ENCODE measurements around the gene RPL35. TPM values are rescaled to one million over a fixed set of nuclear protein-coding genes. Genes with fewer than 3 reads are reported as not detected.
A peak's percentile ranks its signal among the peaks of the same experiment; 100 is the strongest.

Gene RPL35
- total and polyA plus RNA-seq, 10 of the 15 experiments (the other 5 are each of a cell fraction or from before 2014, with no cell fraction given) = 2,572 to 6,300 (median 3,864) TPM

GRCh38 chr9:124869986-124870560 lies 8.3 kb upstream of the RPL35 start (continued):
- TF ChIP-seq ATF7 (IDR thresholded peaks at IDR 0.05; ENCODE audit: low read depth) (peak; percentile 46; the same call in 1 of the 2 replicates), GATAD2B (conservative IDR thresholded peaks at IDR 0.05; ENCODE audit: low read depth) (0 out of 2 replicates have a peak, but pooled peaks have one; percentile 28), STAT1 (conservative IDR thresholded peaks at IDR 0.05) (no peak), DPF2 (IDR thresholded peaks at IDR 0.05) (no peak), ELK1 (IDR thresholded peaks at IDR 0.05; ENCODE audit: low read depth, low read length) (0 out of 2 replicates have a peak, but pooled peaks have one; percentile 52), POLR2A (IDR thresholded peaks at IDR 0.05; ENCODE audit: low read depth, low read length) (peak; percentile 77), CBX5 (IDR thresholded peaks at IDR 0.05; ENCODE audit: low read depth) (no peak), TCF12 (IDR thresholded peaks at IDR 0.05; ENCODE audit: low read depth, low read length) (peak; percentile 80), ZNF207 (IDR thresholded peaks at IDR 0.05; ENCODE audit: borderline replicate concordance) (no peak), POLR2AphosphoS2 (IDR thresholded peaks at IDR 0.05; ENCODE audit: low read depth, low read length) (0 out of 2 replicates have a peak, but pooled peaks have one; percentile 7), MEF2A (IDR thresholded peaks at IDR 0.05; ENCODE audit: insufficient read depth, low read depth, low read length) (peak; percentile 91), NR2C1 (IDR thresholded peaks at IDR 0.05) (peak; percentile 62; the same call in 1 of the 2 replicates), RELB (IDR thresholded peaks at IDR 0.05; ENCODE audit: low read depth) (no peak; the same call in 1 of the 2 replicates), BACH1 (IDR thresholded peaks at IDR 0.05; ENCODE audit: borderline replicate concordance) (no peak), RELA (IDR thresholded peaks at IDR 0.05; ENCODE audit: borderline replicate concordance, partially characterized antibody) (no peak), MTA3 (IDR thresholded peaks at IDR 0.05; ENCODE audit: borderline replicate concordance, low read length) (no peak), HCFC1 (IDR thresholded peaks at IDR 0.05; ENCODE audit: low read length) (0 out of 2 replicates have a peak, but pooled peaks have one; percentile 32), POU2F2 (IDR thresholded peaks at IDR 0.05; ENCODE audit: borderline replicate concordance, low read depth, low read length) (peak; percentile 91), IRF5 (IDR thresholded peaks at IDR 0.05; ENCODE audit: borderline replicate concordance) (no peak), SIX5 (IDR thresholded peaks at IDR 0.05; ENCODE audit: low read depth, low read length, severe bottlenecking) (no peak), CHD4 (IDR thresholded peaks at IDR 0.05) (no peak), POLR2AphosphoS5 (IDR thresholded peaks at IDR 0.05; ENCODE audit: low read length) (peak; percentile 81), PAX5 (IDR thresholded peaks at IDR 0.05; ENCODE audit: borderline replicate concordance, low read depth, low read length) (peak; percentile 63), IKZF1 (conservative IDR thresholded peaks at IDR 0.05) (peak; percentile 63)
- TF ChIP-seq, protein P1, sequence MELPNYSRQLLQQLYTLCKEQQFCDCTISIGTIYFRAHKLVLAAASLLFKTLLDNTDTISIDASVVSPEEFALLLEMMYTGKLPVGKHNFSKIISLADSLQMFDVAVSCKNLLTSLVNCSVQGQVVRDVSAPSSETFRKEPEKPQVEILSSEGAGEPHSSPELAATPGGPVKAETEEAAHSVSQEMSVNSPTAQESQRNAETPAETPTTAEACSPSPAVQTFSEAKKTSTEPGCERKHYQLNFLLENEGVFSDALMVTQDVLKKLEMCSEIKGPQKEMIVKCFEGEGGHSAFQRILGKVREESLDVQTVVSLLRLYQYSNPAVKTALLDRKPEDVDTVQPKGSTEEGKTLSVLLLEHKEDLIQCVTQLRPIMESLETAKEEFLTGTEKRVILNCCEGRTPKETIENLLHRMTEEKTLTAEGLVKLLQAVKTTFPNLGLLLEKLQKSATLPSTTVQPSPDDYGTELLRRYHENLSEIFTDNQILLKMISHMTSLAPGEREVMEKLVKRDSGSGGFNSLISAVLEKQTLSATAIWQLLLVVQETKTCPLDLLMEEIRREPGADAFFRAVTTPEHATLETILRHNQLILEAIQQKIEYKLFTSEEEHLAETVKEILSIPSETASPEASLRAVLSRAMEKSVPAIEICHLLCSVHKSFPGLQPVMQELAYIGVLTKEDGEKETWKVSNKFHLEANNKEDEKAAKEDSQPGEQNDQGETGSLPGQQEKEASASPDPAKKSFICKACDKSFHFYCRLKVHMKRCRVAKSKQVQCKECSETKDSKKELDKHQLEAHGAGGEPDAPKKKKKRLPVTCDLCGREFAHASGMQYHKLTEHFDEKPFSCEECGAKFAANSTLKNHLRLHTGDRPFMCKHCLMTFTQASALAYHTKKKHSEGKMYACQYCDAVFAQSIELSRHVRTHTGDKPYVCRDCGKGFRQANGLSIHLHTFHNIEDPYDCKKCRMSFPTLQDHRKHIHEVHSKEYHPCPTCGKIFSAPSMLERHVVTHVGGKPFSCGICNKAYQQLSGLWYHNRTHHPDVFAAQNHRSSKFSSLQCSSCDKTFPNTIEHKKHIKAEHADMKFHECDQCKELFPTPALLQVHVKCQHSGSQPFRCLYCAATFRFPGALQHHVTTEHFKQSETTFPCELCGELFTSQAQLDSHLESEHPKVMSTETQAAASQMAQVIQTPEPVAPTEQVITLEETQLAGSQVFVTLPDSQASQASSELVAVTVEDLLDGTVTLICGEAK (IDR thresholded peaks at IDR 0.05; ENCODE audit: borderline replicate concordance) = peak; percentile 70; the same call in 1 of the 2 replicates

Measured in GM12878 (cell line).